ENCODE results near the gene IL2. TPM values are rescaled to one million over a fixed set of nuclear protein-coding genes. Genes with fewer than 3 reads are reported as not detected.

IL2 gene
- total and polyA plus RNA-seq, 12 donors: not detected

GRCh38 chr4:122483481-122483880 is 27.0 kb upstream of the IL2 start:
- Histone ChIP-seq H3K27ac (no peak overlapping the region), H3K36me3 (no peaks in the 10 kb centered on the region), H3K27me3 (no peaks in the 10 kb centered on the region), H3K9me3 (peaks cover 0 to 20% (median 4%) of the 10 kb centered on the region in 11 donors), H3K4me1 (no peaks in the 10 kb centered on the region), H3K4me3 (no peak overlapping the region)
- DNase-seq (no peak), ATAC-seq (no peak)
- intact Hi-C loops (cut with DNase I): no loop called here
- TF ChIP-seq CTCF (IDR thresholded peaks at IDR 0.05): no peak
- 60 to 62% methylated on average over 4 of the region's 4 CpGs for WGBS, 2 donors

GRCh38 chr4:122481766-122482405 is 25.4 kb upstream of the IL2 start:
- H3K4me3 ChIP-seq: no peak overlapping the region
- no peaks in the 10 kb centered on the region for H3K4me1 ChIP-seq
- intact Hi-C loops (cut with DNase I): no loop called here
- WGBS, 2 donors: 82 to 95% methylated on average over 4 of the region's 4 CpGs
- ATAC-seq: no peak
- no peaks in the 10 kb centered on the region for H3K27me3 ChIP-seq
- peaks cover 0 to 4% (median 0%) of the 10 kb centered on the region in 11 donors for H3K9me3 ChIP-seq
- no peak for DNase-seq
- TF ChIP-seq CTCF (IDR thresholded peaks at IDR 0.05): no peak
- no peak overlapping the region for H3K27ac ChIP-seq
- no peaks in the 10 kb centered on the region for H3K36me3 ChIP-seq

GRCh38 chr4:122480655-122481487 is 24.3 kb upstream of the IL2 start:
- DNase-seq (no peak), ATAC-seq (no peak)
- no peak overlapping the region for H3K4me3 ChIP-seq
- no peaks in the 10 kb centered on the region for H3K4me1 ChIP-seq
- peaks cover 0 to under 1% (median 0%) of the 10 kb centered on the region in 11 donors for H3K9me3 ChIP-seq
- intact Hi-C loops (cut with DNase I): no loop called here
- WGBS, 2 donors: 85 to 95% methylated on average over 1 of the region's 1 CpG
- no peak overlapping the region for H3K27ac ChIP-seq
- H3K27me3 ChIP-seq: no peaks in the 10 kb centered on the region
- TF ChIP-seq CTCF (IDR thresholded peaks at IDR 0.05): no peak
- H3K36me3 ChIP-seq: no peaks in the 10 kb centered on the region

GRCh38 chr4:122479935-122480416 is 23.5 kb upstream of the IL2 start:
- DNase-seq (peak in 1 of 2 donors; percentile 4), ATAC-seq (peak; percentile 17 to 84 (median 48))
- Histone ChIP-seq H3K27ac (no peak overlapping the region), H3K4me3 (no peak overlapping the region), H3K27me3 (no peaks in the 10 kb centered on the region), H3K9me3 (peaks cover 0 to 7% (median 0%) of the 10 kb centered on the region in 11 donors), H3K36me3 (no peaks in the 10 kb centered on the region), H3K4me1 (no peaks in the 10 kb centered on the region)
- 10 to 18% methylated on average over 5 of the region's 5 CpGs for whole genome bisulfite sequencing, 2 donors
- intact Hi-C loops (cut with DNase I): no loop called here
- TF ChIP-seq CTCF (IDR thresholded peaks at IDR 0.05): no peak

Data from heart right ventricle (tissue), 16 donors.